BE2C (cell line): ENCODE measurements around the gene XG.

ENCODE experiments used
- DNase-seq: peaks from one replicate; pipeline ENCODE4 v3.0.0-alpha.2; 2020
- H3K27me3 ChIP-seq: fragments of 250-450 bp; sonication (Bioruptor Pico); 2 replicates; pipeline ENCODE4 v1.5.1; 2020; ENCODE audit warnings: mild to moderate bottlenecking
- H3K36me3 ChIP-seq: fragments of 250-450 bp; sonication (Bioruptor Pico); 2 replicates; pipeline ENCODE4 v1.5.1; 2020; ENCODE audit warnings: mild to moderate bottlenecking
- H3K4me1 ChIP-seq: fragments of 250-450 bp; sonication (Bioruptor Pico); 2 replicates; pipeline ENCODE4 v1.5.1; 2020
- H3K4me3 ChIP-seq: 2 replicates; pipeline ENCODE4 v1.5.1; 2011; ENCODE audit warnings: low read depth, low read length
- H3K9me3 ChIP-seq: fragments of 250-450 bp; sonication (Bioruptor Pico); 2 replicates; pipeline ENCODE4 v1.5.1; 2020
- CTCF ChIP-seq: IDR thresholded peaks from 2 replicates; pipeline ENCODE4 v1.5.1; 2012; ENCODE audit warnings: mild to moderate bottlenecking, low read depth, low read length

XG gene

GRCh38 chrX:2828959-2829411 is 77.1 kb downstream of the XG start:
- DNase-seq, result no peak
- TF ChIP-seq CTCF, result no peak
- no peak overlapping the region for H3K4me3 ChIP-seq
- H3K36me3 ChIP-seq, result no peaks in the 10 kb centered on the region
- H3K27me3 ChIP-seq, result no peaks in the 10 kb centered on the region
- no peaks in the 10 kb centered on the region for H3K4me1 ChIP-seq
- no peaks in the 10 kb centered on the region for H3K9me3 ChIP-seq

DNA sequence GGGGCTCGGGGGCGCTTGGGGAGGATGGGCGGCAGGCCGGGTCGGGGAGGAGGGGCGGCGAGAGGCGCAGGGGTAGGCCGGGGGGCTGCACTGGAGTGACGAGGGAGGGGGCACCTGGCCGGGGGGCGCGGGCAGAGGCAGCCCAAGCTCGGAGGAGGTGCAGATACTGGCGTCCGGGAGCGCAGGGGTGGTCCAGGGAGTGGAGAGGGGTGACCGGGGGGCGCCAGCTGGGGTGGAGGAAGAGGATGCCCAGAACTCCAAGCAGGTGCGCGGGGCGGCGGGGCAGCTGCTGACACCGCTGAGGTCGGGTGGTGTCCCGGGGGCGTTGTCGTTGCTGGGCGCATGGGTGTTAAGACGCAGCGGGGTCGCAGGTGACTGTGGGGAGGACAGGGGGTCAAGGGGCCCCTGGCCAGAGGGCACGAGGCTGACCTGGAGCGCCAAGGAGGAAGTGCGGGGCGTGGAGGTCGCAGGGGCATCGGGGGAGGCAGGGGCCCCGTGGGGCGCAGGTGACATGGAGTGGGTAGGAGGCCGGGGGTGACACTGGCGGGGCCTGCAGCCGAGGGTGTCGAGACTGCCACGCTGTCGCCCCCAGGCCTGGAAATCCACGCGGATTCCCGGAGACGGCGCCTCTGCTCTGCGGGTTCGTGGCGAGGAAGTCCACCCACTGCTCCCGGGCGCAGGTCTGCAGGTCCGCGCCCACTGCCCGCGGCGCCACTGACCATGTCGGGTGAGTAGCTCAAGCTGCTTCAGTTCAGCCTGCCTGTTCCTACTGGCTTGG is 77.8 kb downstream of the XG start:
- Histone ChIP-seq H3K36me3 (no peaks in the 10 kb centered on the region), H3K4me1 (no peaks in the 10 kb centered on the region), H3K9me3 (no peaks in the 10 kb centered on the region), H3K4me3 (no peak overlapping the region), H3K27me3 (no peaks in the 10 kb centered on the region)
- DNase-seq, result no peak
- TF ChIP-seq CTCF, result no peak

DNA sequence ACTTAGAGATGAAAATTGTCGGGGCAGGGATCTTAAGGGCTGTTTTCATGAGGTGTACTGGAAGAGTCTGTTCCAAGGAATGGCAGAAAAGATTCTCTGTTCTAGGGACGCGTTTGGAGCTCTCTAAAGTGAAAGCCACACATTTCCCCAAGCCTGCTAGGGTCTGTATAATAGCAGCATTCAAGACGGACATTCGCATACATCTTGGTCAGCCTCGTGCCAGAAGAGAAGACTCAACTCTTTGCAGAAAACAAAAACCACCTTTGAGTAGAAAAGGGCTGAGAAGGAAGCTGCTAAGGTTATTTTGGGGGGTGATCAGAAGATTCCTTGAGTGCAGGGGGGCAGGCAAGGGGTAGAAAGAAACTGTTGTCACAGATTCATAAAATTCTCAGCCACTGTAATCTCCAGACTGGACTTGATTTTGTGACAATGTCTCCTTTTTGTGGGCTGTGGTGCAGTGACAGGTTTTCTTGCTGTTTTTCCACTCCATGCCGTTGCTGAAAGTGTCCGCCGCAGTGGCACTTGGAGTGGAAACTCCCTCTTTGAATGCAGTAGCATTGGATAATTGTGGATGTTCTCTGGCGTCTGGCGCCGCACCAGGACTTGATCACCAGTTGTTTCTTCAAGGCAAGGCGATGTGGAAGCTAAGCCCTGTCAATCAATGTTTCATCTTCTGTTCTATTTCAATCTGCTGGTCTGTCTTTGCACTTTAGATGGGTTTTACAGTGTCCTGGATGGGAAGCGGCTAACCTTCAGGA is 79.8 kb downstream of the XG start:
- Histone ChIP-seq H3K9me3 (no peaks in the 10 kb centered on the region), H3K4me1 (no peaks in the 10 kb centered on the region), H3K4me3 (no peak overlapping the region), H3K27me3 (no peaks in the 10 kb centered on the region), H3K36me3 (no peaks in the 10 kb centered on the region)
- no peak for TF ChIP-seq CTCF
- DNase-seq, result no peak

- no peak for TF ChIP-seq CTCF
- no peak for DNase-seq
- H3K4me1 ChIP-seq, result no peaks in the 10 kb centered on the region
- H3K4me3 ChIP-seq, result no peak overlapping the region
- no peaks in the 10 kb centered on the region for H3K27me3 ChIP-seq
- no peaks in the 10 kb centered on the region for H3K9me3 ChIP-seq
- no peaks in the 10 kb centered on the region for H3K36me3 ChIP-seq
These were observed 86.1 kb downstream of the XG start for GRCh38 chrX:2837961-2838360.

DNA sequence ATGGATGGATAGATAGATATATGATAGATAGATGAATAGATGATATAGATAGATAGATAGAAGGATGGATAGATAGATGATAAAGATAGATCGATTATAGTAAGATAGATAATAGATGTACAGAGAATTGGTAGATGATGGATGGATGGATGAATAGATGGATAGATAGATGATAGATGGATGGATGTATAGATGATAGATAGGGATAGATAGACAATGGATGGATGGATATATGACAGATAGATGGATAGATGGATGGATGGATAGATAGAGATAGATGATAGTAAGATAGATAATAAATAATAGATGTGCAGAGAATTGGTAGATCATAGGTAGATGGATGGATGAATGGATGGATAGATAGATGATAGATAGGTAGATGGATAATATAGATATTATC is 89.1 kb downstream of the XG start:
- Histone ChIP-seq H3K4me3 (no peak overlapping the region), H3K9me3 (no peaks in the 10 kb centered on the region), H3K27me3 (no peaks in the 10 kb centered on the region), H3K4me1 (no peaks in the 10 kb centered on the region), H3K36me3 (no peaks in the 10 kb centered on the region)
- DNase-seq, result no peak
- no peak for TF ChIP-seq CTCF

DNA sequence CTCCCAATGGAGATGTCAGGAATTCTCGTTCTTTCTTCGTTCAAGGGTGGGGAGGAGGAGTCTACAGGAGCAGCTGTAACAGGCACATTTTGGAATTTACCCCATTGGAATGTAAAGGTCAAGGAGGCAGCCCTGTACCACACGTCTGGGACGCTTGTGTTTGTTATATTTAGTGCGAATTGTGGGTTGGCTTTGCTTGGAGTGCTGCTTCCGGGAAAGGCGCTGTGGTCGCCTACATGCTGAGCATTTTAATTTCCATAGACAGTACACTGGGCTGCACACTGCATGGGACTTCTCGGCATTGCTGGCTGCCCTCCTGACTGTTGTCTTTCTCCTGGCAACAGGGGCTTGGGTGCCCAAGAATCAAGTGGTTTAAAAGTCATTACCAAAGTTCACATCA is 89.7 kb downstream of the XG start:
- no peak overlapping the region for H3K4me3 ChIP-seq
- H3K4me1 ChIP-seq, result no peaks in the 10 kb centered on the region
- no peaks in the 10 kb centered on the region for H3K9me3 ChIP-seq
- TF ChIP-seq CTCF, result no peak
- H3K27me3 ChIP-seq, result no peaks in the 10 kb centered on the region
- DNase-seq, result no peak
- no peaks in the 10 kb centered on the region for H3K36me3 ChIP-seq
